ENCODE data around the gene CADM3.

Gene CADM3

DNA sequence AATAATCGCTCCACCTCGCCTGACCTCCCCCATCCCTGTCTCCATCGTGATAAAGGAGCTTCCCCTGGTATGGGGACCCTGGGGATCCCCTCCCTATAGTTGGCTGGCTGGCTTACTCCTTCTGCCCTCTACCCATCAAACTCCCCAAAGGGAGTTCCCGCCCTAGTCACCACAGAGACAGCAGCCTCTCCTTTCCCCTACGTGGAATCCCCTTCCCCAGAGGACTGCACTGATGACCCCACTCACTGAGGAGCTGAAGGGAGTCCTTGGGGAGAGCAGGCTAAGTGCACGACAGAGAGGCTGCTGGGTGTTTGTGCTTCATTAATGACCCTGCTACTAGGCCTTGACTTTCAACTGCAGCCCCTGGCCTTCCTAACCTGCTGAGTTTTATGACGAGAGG lies 1.9 kb downstream of the CADM3 start:
- DNase-seq, result no peak

- no peak for DNase-seq
These were observed 4.2 kb downstream of the CADM3 start for GRCh38 chr1:159175571-159175970.

- DNase-seq, result peak; percentile 89
These were observed 6.0 kb downstream of the CADM3 start for GRCh38 chr1:159177272-159177907.

GRCh38 chr1:159179906-159180305 lies 8.5 kb downstream of the CADM3 start:
- DNase-seq, result no peak

- DNase-seq, result no peak
These were observed 9.1 kb downstream of the CADM3 start for GRCh38 chr1:159180516-159180915.

- DNase-seq, result no peak
These were observed 10.1 kb downstream of the CADM3 start for GRCh38 chr1:159181328-159182024.

DNA sequence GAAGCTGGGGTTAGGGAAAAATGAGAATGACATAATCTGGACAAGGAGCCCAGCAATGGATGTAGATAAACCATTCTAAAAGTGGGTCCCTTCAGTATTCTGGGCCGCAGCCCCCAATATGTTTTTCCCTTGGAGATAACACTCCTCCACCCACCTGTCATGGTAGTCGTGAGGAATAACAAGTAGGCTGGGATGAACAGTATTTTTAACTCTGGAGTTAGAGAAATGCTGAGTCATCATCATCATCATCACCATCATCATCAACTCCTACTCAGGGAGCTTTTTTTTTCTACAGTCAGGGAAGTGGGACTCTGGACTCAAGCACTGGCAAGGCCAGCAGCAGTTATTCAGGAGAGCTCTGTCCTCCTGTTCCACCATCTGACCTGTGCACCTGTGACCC lies 12.8 kb downstream of the CADM3 start:
- DNase-seq, result no peak

DNA sequence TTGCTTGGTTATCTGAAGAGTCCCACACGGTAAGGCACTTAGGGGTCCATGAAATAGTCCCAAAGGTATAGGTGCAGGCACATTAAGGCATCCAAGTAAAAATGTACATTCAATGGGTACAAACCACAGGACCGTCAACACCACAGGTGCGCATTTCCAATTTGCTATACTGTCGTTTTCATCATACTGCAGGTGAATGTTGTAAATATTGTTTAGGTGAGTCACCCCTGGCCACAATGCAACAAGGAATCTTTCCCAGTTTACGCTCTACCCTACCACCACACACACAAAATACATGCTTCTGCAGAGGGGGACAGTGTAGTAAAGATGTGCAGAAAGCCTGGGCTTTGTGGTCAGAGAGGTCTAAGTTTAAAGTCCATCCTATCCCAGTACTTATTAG lies 13.7 kb downstream of the CADM3 start:
- no peak for DNase-seq

- DNase-seq, result no peak
These were observed 15.6 kb downstream of the CADM3 start for GRCh38 chr1:159187033-159187432.

GRCh38 chr1:159187647-159188374 lies 16.4 kb downstream of the CADM3 start:
- DNase-seq, result no peak

GRCh38 chr1:159188375-159188788 lies 17.0 kb downstream of the CADM3 start:
- DNase-seq, result peak; percentile 93

GRCh38 chr1:159190441-159190840 lies 19.0 kb downstream of the CADM3 start:
- DNase-seq, result peak; percentile 51

DNA sequence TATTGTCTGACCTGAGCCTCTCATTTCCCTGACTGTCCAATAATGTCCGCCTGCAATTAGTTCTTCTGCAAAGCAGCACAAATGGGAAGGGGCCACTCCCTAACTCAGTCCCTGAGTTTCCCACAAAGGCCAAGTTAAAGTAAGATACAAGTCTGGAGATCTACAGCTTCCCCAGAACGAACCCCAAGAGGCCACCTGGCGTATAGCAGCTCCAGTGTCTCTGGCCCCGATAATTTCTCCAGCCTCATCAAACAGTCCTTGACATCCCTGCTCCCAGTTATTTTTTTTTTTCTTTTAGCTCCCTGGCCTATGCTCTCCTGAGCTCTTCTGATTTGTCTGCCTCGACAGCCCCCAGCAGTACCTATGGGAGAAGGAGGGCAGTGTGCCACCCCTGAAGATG lies 25.1 kb downstream of the CADM3 start:
- no peak for DNase-seq

DNA sequence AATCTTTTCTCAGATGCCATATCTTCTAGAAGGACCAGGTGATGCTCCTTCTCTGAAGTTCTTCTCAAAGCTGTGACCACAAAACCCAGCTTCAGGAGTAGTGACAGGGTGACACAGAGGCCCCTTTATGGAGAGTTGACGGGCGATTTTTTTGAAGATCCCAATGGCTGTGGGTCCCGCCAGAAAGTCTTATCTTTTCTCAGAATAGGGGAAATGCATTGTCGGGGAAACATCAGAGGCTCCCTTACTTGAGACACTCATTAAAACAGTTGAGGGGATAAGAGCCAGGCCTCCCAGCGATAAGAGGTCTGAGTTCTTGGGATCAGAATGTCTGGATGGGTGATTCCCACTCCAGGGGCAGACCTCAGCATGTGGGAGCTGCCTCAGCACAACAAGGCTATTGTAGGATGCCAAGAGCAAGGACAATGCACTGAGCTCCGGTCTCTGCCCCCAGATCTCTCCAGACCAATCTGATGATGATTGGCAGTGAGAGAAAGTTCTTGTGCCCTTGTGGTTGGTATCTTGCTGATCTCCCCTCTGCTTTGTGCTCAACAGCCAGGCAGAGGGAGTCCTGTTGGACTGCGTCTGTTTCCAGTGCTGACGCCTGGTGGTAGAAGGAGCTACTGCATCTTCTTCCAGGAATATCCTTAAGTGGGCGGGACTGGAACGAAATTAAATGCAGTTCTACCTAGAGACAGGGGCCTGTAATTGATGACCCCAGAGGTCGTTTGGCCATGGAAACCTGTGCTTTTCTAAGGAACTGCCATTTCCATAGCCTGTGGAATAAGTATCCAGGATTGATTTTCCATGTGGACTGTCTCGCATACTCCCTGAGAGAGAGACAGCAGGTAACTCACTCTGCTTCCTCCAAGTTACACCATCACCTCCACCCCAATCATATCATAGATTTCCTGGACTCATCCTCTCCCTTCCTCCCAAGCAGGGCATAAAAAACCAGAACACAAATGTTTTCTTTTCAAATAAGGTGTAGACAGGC lies 26.4 kb downstream of the CADM3 start:
- peak; percentile 89 for DNase-seq

DNA sequence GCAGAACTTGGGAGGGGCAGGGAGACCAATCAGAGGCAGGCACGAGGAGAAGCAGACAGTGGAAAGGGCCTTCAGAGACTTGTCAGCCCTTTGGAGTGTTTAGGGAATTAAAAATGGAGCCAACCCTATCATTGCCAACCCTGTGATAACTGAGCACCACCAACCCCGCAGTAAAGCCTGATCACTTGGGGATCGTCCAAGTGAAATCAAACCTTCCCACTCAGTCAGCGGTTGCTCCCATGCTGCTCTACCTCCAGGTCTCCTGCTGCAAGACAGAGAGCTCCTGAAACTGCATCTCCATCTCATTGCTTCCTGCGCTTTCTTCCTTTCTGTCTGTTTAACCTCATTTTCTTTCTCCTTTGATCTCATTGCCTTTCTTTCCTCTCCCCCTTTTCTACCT lies 28.5 kb downstream of the CADM3 start:
- no peak for DNase-seq

DNA sequence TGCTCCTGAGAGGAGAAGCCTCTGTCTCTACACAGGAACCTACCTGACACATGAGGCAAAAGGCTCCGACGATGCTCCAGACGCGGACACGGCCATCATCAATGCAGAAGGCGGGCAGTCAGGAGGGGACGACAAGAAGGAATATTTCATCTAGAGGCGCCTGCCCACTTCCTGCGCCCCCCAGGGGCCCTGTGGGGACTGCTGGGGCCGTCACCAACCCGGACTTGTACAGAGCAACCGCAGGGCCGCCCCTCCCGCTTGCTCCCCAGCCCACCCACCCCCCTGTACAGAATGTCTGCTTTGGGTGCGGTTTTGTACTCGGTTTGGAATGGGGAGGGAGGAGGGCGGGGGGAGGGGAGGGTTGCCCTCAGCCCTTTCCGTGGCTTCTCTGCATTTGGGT lies 29.4 kb downstream of the CADM3 start:
- DNase-seq, result no peak

DNA sequence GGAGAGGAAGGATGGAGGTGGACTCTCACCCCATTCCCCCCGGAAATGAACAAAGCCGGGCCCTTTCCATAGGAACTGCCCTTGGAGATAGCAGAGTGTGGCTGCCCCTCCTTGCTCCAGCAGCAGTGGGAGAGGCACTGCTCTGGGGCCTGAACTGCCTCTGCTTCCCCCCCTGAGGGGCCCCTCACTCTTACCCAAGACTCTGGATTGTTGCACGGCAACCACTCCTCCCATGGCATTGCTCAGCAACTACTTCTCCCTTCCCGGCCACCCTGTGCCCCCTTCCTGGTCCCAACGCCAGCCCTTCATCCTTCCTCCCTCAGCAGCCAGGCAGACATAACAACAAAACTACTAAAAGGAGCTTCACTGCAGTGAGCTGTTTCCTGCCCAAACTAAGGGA lies 30.2 kb downstream of the CADM3 start:
- no peak for DNase-seq

DNA sequence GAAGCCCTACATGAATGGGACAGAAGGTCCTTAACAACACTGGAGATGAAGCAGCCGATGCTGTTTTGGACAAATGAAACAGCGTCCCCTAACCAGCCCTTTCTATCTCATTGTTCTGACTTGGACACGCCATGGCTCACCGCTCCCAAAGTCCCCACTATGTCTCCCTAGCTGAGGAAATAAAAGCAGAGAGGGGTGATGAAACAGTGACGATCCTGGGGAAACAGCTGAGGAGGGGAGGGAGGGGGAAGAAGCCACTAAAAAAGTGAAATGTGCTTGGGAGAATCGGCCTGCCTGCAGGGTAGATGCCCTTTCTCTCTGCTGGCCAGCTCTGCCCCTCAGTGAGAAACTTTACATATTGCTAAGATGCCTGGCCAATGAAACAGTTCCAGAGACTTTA lies 32.2 kb downstream of the CADM3 start:
- DNase-seq, result no peak

DNA sequence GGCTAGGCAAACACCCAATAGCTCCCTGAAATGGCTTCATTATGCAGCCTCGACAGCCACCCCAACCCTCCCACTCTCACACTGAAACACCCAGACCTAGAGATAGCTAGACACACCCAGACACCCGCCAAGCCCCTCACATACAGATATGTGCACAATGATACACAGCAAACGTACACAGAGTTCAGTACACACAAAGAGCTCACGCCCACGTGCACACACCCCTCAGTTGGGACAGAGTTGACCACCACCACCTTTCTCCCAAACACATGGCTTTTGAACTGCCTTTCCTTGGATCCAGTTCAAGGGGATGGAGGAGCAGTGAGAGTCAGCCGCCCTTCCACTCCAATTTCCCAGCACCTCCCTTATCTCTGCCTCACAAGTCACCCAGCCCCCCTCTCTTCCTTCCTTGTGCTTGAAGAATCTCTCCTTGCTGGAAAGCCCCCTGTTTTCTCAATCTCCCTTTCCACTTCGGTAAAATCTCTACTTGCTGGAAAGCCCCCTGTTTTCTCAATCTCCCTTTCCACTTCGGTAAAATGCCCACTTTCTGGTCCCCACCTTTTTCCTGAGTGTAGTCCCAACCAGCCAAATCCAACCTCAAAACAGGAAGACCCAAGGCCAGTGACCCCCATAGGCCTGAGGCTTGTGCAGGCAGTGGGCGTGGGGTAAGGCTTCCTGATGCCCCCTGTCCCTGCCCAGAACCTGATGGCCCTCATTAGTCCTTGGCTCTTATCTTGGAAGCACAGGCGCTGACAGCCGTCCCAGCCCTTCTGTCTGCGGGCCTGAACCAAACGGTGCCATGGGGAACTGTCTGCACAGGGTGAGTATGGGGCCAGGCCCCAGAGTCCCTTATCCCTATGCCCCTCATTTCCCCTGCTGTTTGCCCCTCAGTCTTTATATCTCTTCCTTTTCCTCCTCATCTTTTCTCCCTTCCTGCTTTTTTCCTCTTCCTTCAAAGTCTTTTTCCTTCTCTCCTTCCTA lies 33.0 kb downstream of the CADM3 start, which contains the start of gene ACKR1:
TSS of gene ACKR1 (plus strand) at position 715 of the 981 bp plus-strand sequence. CDS start at position 800, 85 bp downstream.
- DNase-seq, result no peak

GRCh38 chr1:159205225-159205624 lies 33.8 kb downstream of the CADM3 start:
- DNase-seq, result no peak

DNA sequence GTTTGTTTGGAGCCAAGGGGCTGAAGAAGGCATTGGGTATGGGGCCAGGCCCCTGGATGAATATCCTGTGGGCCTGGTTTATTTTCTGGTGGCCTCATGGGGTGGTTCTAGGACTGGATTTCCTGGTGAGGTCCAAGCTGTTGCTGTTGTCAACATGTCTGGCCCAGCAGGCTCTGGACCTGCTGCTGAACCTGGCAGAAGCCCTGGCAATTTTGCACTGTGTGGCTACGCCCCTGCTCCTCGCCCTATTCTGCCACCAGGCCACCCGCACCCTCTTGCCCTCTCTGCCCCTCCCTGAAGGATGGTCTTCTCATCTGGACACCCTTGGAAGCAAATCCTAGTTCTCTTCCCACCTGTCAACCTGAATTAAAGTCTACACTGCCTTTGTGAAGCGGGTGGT lies 34.7 kb downstream of the CADM3 start:
- DNase-seq, result no peak
